Endothelial cell (in vitro differentiated cells): Measurements from ENCODE around the gene PEX14. TPM values are rescaled to one million over a fixed set of nuclear protein-coding genes. Genes with fewer than 3 reads are reported as not detected.

Source experiments
- DNase-seq: peaks from one replicate; pipeline ENCODE4 v3.0.0; 2021; ENCODE audit warnings: low spot score
- H3K27ac Mint-ChIP-seq: one replicate; pipeline ENCODE4 v1.8.0; 2021; ENCODE audit warnings: mixed read lengths, inconsistent platforms; ENCODE audit not compliant: unreplicated experiment
- H3K27me3 Mint-ChIP-seq: one replicate; pipeline ENCODE4 v1.8.0; 2021; ENCODE audit warnings: mild to moderate bottlenecking, moderate library complexity, mixed read lengths, inconsistent platforms; ENCODE audit not compliant: unreplicated experiment
- H3K36me3 Mint-ChIP-seq: one replicate; pipeline ENCODE4 v1.8.0; 2021; ENCODE audit warnings: mild to moderate bottlenecking, low read depth, mixed read lengths, inconsistent platforms; ENCODE audit not compliant: unreplicated experiment
- H3K4me1 Mint-ChIP-seq: one replicate; pipeline ENCODE4 v1.8.0; 2021; ENCODE audit warnings: mild to moderate bottlenecking, mixed read lengths, inconsistent platforms; ENCODE audit not compliant: unreplicated experiment
- H3K4me3 Mint-ChIP-seq: one replicate; pipeline ENCODE4 v1.8.0; 2021; ENCODE audit warnings: mild to moderate bottlenecking, mixed read lengths, inconsistent platforms; ENCODE audit not compliant: unreplicated experiment
- H3K9me3 Mint-ChIP-seq: one replicate; pipeline ENCODE4 v1.8.0; 2021; ENCODE audit warnings: mixed read lengths, inconsistent platforms; ENCODE audit not compliant: unreplicated experiment
- total RNA-seq: library from RNA; stranded (reverse); fragmentation: NEBNext Ultra II Directional; extraction: Animal tissue kit (Norgen Biotek cat#: 25700); gene quantifications from one replicate; pipeline ENCODE4 v1.2.1, GENCODE V29; 2021; ENCODE audit not compliant: unreplicated experiment
- TF ChIP-seq, protein P1 (sequence below): fragments of 200-600 bp; sonication (generic); IDR thresholded peaks from one replicate; pipeline ENCODE4 v1.5.0; 2021; ENCODE audit warnings: antibody characterized with exemption; ENCODE audit not compliant: unreplicated experiment

PEX14 gene
- total RNA-seq, 1 donor from 2014 or later, result 20.9 TPM

- Mint-ChIP-seq H3K9me3 (no peaks in the 10 kb centered on the region), H3K4me1 (peaks cover 17% of the 10 kb centered on the region), H3K4me3 (no peak overlapping the region), H3K36me3 (no peaks in the 10 kb centered on the region), H3K27ac (no peak overlapping the region), H3K27me3 (peaks cover 3% of the 10 kb centered on the region)
- TF ChIP-seq, protein P1, sequence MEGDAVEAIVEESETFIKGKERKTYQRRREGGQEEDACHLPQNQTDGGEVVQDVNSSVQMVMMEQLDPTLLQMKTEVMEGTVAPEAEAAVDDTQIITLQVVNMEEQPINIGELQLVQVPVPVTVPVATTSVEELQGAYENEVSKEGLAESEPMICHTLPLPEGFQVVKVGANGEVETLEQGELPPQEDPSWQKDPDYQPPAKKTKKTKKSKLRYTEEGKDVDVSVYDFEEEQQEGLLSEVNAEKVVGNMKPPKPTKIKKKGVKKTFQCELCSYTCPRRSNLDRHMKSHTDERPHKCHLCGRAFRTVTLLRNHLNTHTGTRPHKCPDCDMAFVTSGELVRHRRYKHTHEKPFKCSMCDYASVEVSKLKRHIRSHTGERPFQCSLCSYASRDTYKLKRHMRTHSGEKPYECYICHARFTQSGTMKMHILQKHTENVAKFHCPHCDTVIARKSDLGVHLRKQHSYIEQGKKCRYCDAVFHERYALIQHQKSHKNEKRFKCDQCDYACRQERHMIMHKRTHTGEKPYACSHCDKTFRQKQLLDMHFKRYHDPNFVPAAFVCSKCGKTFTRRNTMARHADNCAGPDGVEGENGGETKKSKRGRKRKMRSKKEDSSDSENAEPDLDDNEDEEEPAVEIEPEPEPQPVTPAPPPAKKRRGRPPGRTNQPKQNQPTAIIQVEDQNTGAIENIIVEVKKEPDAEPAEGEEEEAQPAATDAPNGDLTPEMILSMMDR, result no peak
- DNase-seq, result no peak
These were observed 200.2 kb downstream of the PEX14 start for GRCh38 chr1:10674700-10675609.

- Mint-ChIP-seq H3K9me3 (no peaks in the 10 kb centered on the region), H3K27me3 (peaks cover 3% of the 10 kb centered on the region), H3K27ac (no peak overlapping the region), H3K4me1 (peaks cover 10% of the 10 kb centered on the region), H3K36me3 (no peaks in the 10 kb centered on the region), H3K4me3 (no peak overlapping the region)
- TF ChIP-seq, protein P1, result no peak
- no peak for DNase-seq
These were observed 201.1 kb downstream of the PEX14 start for GRCh38 chr1:10675813-10676212.

GRCh38 chr1:10676963-10677362, 202.2 kb downstream of the PEX14 start:
- no peak for DNase-seq
- no peak overlapping the region for H3K27ac Mint-ChIP-seq
- peaks cover 9% of the 10 kb centered on the region for H3K4me1 Mint-ChIP-seq
- H3K4me3 Mint-ChIP-seq, result no peak overlapping the region
- no peaks in the 10 kb centered on the region for H3K36me3 Mint-ChIP-seq
- peaks cover 4% of the 10 kb centered on the region for H3K27me3 Mint-ChIP-seq
- no peaks in the 10 kb centered on the region for H3K9me3 Mint-ChIP-seq
- TF ChIP-seq, protein P1, result no peak

GRCh38 chr1:10677491-10678391, 203.0 kb downstream of the PEX14 start:
- H3K4me1 Mint-ChIP-seq, result peaks cover 9% of the 10 kb centered on the region
- no peak overlapping the region for H3K4me3 Mint-ChIP-seq
- no peak for DNase-seq
- H3K36me3 Mint-ChIP-seq, result no peaks in the 10 kb centered on the region
- TF ChIP-seq, protein P1, result no peak
- no peaks in the 10 kb centered on the region for H3K9me3 Mint-ChIP-seq
- H3K27me3 Mint-ChIP-seq, result peaks cover 6% of the 10 kb centered on the region
- no peak overlapping the region for H3K27ac Mint-ChIP-seq
